DMS79 (cell line): Measurements from ENCODE around the gene TYK2.

Experiments
- DNase-seq: peaks from one replicate; lab custom pipeline; 2025; lab: John Stamatoyannopoulos, UW

TYK2 gene

GRCh38 chr19:10309423-10309822, 70.9 kb downstream of the TYK2 start, which contains the start of gene ZGLP1:
ZGLP1 (minus strand) TSS chr19:10309815.
- DNase-seq, result no peak

- no peak for DNase-seq
Measured at GRCh38 chr19:10306327-10306726, 74.0 kb downstream of the TYK2 start.

- no peak for DNase-seq
Measured at GRCh38 chr19:10305139-10305806, 75.1 kb downstream of the TYK2 start.
